Measurements from ENCODE around the gene PACSIN3.

- TF ChIP-seq CTCF (conservative IDR thresholded peaks at IDR 0.05 in 1 of 2, IDR thresholded peaks at IDR 0.05 in 1 of 2; ENCODE audit: low read depth in 1 of 2, low read length in 2 of 2): no peak
- TF ChIP-seq EZH2 (IDR thresholded peaks at IDR 0.05; ENCODE audit: low read length, missing control alignments): no peak
These were observed 23.0 kb downstream of the PACSIN3 start for GRCh38 chr11:47163193-47163592.
